Calu3 (cell line): ENCODE measurements around the gene CMC2. TPM values are rescaled to one million over a fixed set of nuclear protein-coding genes. Genes with fewer than 3 reads are reported as not detected.

ENCODE experiments used
- BruUV-seq: library from RNA; stranded (reverse); fragments of 400-500 nt; replicated peaks from 2 replicates; lab custom pipeline; 2021; lab: Mats Ljungman, UMichigan
- CTCF ChIA-PET: fragments of 300-600 bp; sonication (Branson Sonifier 250); formaldehyde crosslinking; loops from one replicate; lab custom pipeline; 2022; ENCODE audit warnings: antibody characterized with exemption; lab: Charles Lee
- DNase-seq: peaks from one replicate; pipeline ENCODE4 v3.0.0; 2022
- H3K27ac Mint-ChIP-seq: one replicate; pipeline ENCODE4 v1.8.0; 2022; ENCODE audit warnings: mixed read lengths; ENCODE audit not compliant: unreplicated experiment
- H3K27me3 Mint-ChIP-seq: one replicate; pipeline ENCODE4 v1.8.0; 2022; ENCODE audit warnings: mixed read lengths; ENCODE audit not compliant: unreplicated experiment
- H3K36me3 Mint-ChIP-seq: one replicate; pipeline ENCODE4 v1.8.0; 2022; ENCODE audit warnings: mild to moderate bottlenecking, moderate library complexity, mixed read lengths; ENCODE audit not compliant: insufficient read depth, unreplicated experiment
- H3K4me1 Mint-ChIP-seq: one replicate; pipeline ENCODE4 v1.8.0; 2022; ENCODE audit warnings: mild to moderate bottlenecking, low read depth, mixed read lengths; ENCODE audit not compliant: unreplicated experiment
- H3K4me3 Mint-ChIP-seq: one replicate; pipeline ENCODE4 v1.8.0; 2022; ENCODE audit warnings: mild to moderate bottlenecking, low read depth, moderate library complexity, mixed read lengths; ENCODE audit not compliant: unreplicated experiment
- H3K9me3 Mint-ChIP-seq: one replicate; pipeline ENCODE4 v1.8.0; 2022; ENCODE audit warnings: low read depth, mixed read lengths; ENCODE audit not compliant: unreplicated experiment
- intact Hi-C: fragments of 100-400 bp; cut with micrococcal nuclease; formaldehyde crosslinking; loops from one replicate; pipeline ENCODE4 v1.10.0; 2022; ENCODE audit not compliant: unreplicated experiment
- total RNA-seq: library from RNA; stranded (reverse); gene quantifications from 2 replicates; pipeline ENCODE4 v1.2.3, GENCODE V29; 2022
- TF ChIP-seq, protein P1 (sequence below): fragments of 200-600 bp; IDR thresholded peaks from one replicate; pipeline ENCODE4 v1.8.0; 2022; ENCODE audit warnings: antibody characterized with exemption; ENCODE audit not compliant: unreplicated experiment

CMC2 gene
- total RNA-seq, 1 experiment from 2014 or later, result 123 TPM

GRCh38 chr16:81035398-81035974, 28.8 kb upstream of the CMC2 start, which contains the start of gene ATMIN:
TSS of gene ATMIN (plus strand) at chr16:81035842. CDS start at chr16:81035871, 29 bp downstream.
- no peaks in the 10 kb centered on the region for H3K27me3 Mint-ChIP-seq
- DNase-seq, result peak; percentile 97
- TF ChIP-seq, protein P1, sequence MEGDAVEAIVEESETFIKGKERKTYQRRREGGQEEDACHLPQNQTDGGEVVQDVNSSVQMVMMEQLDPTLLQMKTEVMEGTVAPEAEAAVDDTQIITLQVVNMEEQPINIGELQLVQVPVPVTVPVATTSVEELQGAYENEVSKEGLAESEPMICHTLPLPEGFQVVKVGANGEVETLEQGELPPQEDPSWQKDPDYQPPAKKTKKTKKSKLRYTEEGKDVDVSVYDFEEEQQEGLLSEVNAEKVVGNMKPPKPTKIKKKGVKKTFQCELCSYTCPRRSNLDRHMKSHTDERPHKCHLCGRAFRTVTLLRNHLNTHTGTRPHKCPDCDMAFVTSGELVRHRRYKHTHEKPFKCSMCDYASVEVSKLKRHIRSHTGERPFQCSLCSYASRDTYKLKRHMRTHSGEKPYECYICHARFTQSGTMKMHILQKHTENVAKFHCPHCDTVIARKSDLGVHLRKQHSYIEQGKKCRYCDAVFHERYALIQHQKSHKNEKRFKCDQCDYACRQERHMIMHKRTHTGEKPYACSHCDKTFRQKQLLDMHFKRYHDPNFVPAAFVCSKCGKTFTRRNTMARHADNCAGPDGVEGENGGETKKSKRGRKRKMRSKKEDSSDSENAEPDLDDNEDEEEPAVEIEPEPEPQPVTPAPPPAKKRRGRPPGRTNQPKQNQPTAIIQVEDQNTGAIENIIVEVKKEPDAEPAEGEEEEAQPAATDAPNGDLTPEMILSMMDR, result peak; percentile 100
- no TSS peak for BruUV-seq
- H3K36me3 Mint-ChIP-seq, result peaks cover 34% of the 10 kb centered on the region
- H3K27ac Mint-ChIP-seq, result peak within 1 kb of the TSS; percentile 60
- CTCF ChIA-PET, result interaction anchor here (0.6 to 1.3 kb wide), 14 partner anchors 13 to 599 kb away, joined by 3 to 9 read pairs (median 3); partner anchors contain the start of genes BCO1, C16orf46, CENPN and CMC2
- peak within 1 kb of the TSS; percentile 80 for H3K4me3 Mint-ChIP-seq
- H3K9me3 Mint-ChIP-seq, result no peaks in the 10 kb centered on the region
- intact Hi-C loops, result loop anchor here (2.0 to 10.0 kb wide), 4 partner anchors 107 to 699 kb away; no protein-coding TSS in a partner anchor
- peaks cover 38% of the 10 kb centered on the region for H3K4me1 Mint-ChIP-seq

DNA sequence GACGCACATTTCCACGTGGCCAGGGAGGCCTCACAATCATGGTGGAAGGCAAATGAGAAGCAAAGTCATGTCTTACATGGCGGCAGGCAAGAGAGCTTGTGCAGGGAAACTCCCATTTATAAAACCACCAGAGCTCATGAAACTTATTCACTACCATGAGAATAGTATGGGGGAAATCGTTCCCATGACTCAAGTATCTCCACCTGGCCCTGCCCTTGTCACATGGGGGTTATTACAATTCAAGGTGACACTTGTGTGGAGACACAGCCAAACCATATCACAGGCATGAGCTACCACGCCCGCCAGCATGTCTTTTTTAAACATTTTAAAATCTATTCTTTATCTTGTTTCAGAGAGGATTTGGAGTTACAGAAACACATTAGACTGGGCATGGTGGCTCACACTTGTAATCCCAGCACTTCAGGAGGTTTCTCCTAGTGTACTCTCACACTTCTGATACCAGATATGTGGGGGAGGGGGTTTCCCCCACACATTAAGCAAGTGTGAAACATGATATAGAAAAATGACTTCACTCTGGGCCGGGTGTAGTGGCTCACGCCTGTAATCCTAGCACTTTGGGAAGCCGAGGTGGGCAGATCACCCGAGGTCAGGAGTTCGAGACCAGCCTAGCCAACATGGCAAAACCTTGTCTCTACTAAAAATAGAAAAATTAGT, 23.4 kb upstream of the CMC2 start:
- no peak overlapping the region for H3K4me3 Mint-ChIP-seq
- H3K27me3 Mint-ChIP-seq, result no peaks in the 10 kb centered on the region
- no peak for DNase-seq
- H3K4me1 Mint-ChIP-seq, result peaks cover 7% of the 10 kb centered on the region
- CTCF ChIA-PET, result no interaction called here
- no peaks in the 10 kb centered on the region for H3K9me3 Mint-ChIP-seq
- no TSS peak for BruUV-seq
- TF ChIP-seq, protein P1, result no peak
- H3K27ac Mint-ChIP-seq, result no peak overlapping the region
- intact Hi-C loops, result loop anchor here (10.0 kb wide), 2 partner anchors 165 to 705 kb away; no protein-coding TSS in a partner anchor
- peaks cover 8% of the 10 kb centered on the region for H3K36me3 Mint-ChIP-seq

GRCh38 chr16:81026429-81026828, 19.7 kb upstream of the CMC2 start:
- Mint-ChIP-seq H3K9me3 (no peaks in the 10 kb centered on the region), H3K27ac (no peak overlapping the region), H3K4me3 (no peak overlapping the region), H3K36me3 (peaks cover 16% of the 10 kb centered on the region), H3K27me3 (no peaks in the 10 kb centered on the region), H3K4me1 (no peaks in the 10 kb centered on the region)
- intact Hi-C loops, result no loop called here
- BruUV-seq, result no TSS peak
- no peak for DNase-seq
- CTCF ChIA-PET, result no interaction called here
- TF ChIP-seq, protein P1, result no peak

DNA sequence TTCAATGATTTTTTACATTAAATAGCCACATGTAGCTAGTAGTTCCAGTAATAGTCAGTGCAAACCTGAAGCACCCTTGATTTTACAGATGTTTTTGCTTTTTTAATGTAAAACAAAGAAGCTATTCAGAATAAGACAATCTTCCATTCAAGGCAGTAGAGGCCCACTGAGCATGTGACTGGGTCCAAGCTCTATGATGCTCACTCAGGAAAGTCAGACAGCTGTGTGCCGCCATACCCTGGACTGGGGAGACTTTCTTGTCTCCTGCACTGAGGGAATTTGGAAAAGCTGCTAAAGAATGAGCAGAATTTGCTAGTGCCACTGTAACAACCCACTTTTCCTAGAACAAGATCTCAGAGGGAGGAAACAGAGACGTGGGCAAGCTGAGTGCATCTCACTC, 11.8 kb upstream of the CMC2 start:
- intact Hi-C loops, result no loop called here
- Mint-ChIP-seq H3K9me3 (no peaks in the 10 kb centered on the region), H3K27me3 (no peaks in the 10 kb centered on the region), H3K36me3 (peaks cover 57% of the 10 kb centered on the region), H3K4me1 (no peaks in the 10 kb centered on the region), H3K27ac (no peak overlapping the region), H3K4me3 (no peak overlapping the region)
- no TSS peak for BruUV-seq
- TF ChIP-seq, protein P1, result no peak
- CTCF ChIA-PET, result interaction anchor here (0.5 to 1.0 kb wide), 3 partner anchors 17 to 301 kb away, joined by 3 read pairs; partner anchors contain the start of gene ATMIN
- DNase-seq, result no peak
